H1 (cell line): ENCODE results near the gene NOD2. TPM values are rescaled to one million over a fixed set of nuclear protein-coding genes. Genes with fewer than 3 reads are reported as not detected.

Source experiments
- CTCF ChIA-PET: fragments of 300-600 bp; sonication (Branson Sonifier 250); formaldehyde crosslinking; loops from one replicate; lab custom pipeline; 2021; ENCODE audit not compliant: partially characterized antibody; lab: Charles Lee
- POLR2A ChIA-PET: fragments of 300-600 bp; sonication (Branson Sonifier 250); formaldehyde crosslinking; loops from one replicate; lab custom pipeline; 2021; ENCODE audit warnings: inconsistent platforms; ENCODE audit not compliant: partially characterized antibody; lab: Charles Lee
- DNase-seq, 2 experiments: peaks; one replicate each; pipeline versions ENCODE4 v3.0.0 to v3.0.0-alpha.2; 2010 to 2022; ENCODE audit warnings: low spot score in 2 of 2, low read depth in 1 of 2, mixed read lengths in 1 of 2
- FAIRE-seq: peaks from 2 replicates; lab custom pipeline; 2011; peaks lifted over from hg19 to GRCh38; lab: Jason Lieb, UNC
- H2AFZ ChIP-seq: 2 replicates; pipeline ENCODE4 v1.8.1; 2012; ENCODE audit warnings: low read length, inconsistent platforms
- H2AK5ac ChIP-seq: 2 replicates; pipeline ENCODE4 v1.6.1; 2013; ENCODE audit warnings: low read depth, low read length
- H2BK120ac ChIP-seq: replicated peaks from 2 replicates; pipeline ENCODE3; 2013; ENCODE audit warnings: low read depth, low read length, inconsistent platforms
- H2BK12ac ChIP-seq: 2 replicates; pipeline ENCODE4 v1.6.1; 2013; ENCODE audit warnings: low read depth, low read length
- H2BK15ac ChIP-seq: 2 replicates; pipeline ENCODE4 v1.6.1; 2013; ENCODE audit warnings: low read length
- H2BK20ac ChIP-seq: 2 replicates; pipeline ENCODE4 v1.6.1; 2013; ENCODE audit warnings: low read length
- H2BK5ac ChIP-seq: 2 replicates; pipeline ENCODE4 v1.6.1; 2013; ENCODE audit warnings: low read depth, low read length
- H3K14ac ChIP-seq: 2 replicates; pipeline ENCODE4 v1.6.1; 2013; ENCODE audit warnings: inconsistent platforms; ENCODE audit not compliant: insufficient read length
- H3K18ac ChIP-seq: 2 replicates; pipeline ENCODE4 v1.6.1; 2013; ENCODE audit warnings: low read length; ENCODE audit errors: extremely low read depth
- H3K23ac ChIP-seq: 2 replicates; pipeline ENCODE4 v1.6.1; 2013; ENCODE audit warnings: inconsistent platforms; ENCODE audit not compliant: insufficient read length
- H3K23me2 ChIP-seq: 2 replicates; pipeline ENCODE4 v1.6.1; 2013; ENCODE audit warnings: low read depth, low read length
- H3K27ac ChIP-seq: 2 replicates; pipeline ENCODE4 v1.6.1; 2011; ENCODE audit warnings: low read depth, low read length, inconsistent platforms
- H3K27me3 ChIP-seq, 4 experiments: replicated peaks in 1 of 4; 1 replicate in 1 of 4; 2 replicates in 3 of 4; pipeline versions ENCODE4 v1.6.1 to v1.8.1; 2011 to 2013; ENCODE audit warnings: low read length in 3 of 4, mild to moderate bottlenecking in 3 of 4, inconsistent platforms in 2 of 4, mixed read lengths in 2 of 4, moderate library complexity in 1 of 4; ENCODE audit not compliant: control insufficient read depth in 3 of 4, insufficient read depth in 3 of 4; ENCODE audit errors: extremely low read depth in 1 of 4
- H3K36me3 ChIP-seq, 4 experiments: 2 replicates each; pipeline versions ENCODE4 v1.6.1 to v1.8.1; 2011 to 2013; ENCODE audit warnings: mild to moderate bottlenecking in 4 of 4, low read length in 3 of 4, moderate library complexity in 2 of 4, control low read depth in 1 of 4, inconsistent platforms in 1 of 4; ENCODE audit not compliant: insufficient read depth in 4 of 4, control insufficient read depth in 2 of 4
- H3K4ac ChIP-seq: replicated peaks from 2 replicates; pipeline ENCODE3; 2013; ENCODE audit warnings: low read length, low read depth, mixed read lengths, inconsistent platforms; ENCODE audit not compliant: insufficient read length
- H3K4me1 ChIP-seq, 4 experiments: replicated peaks in 1 of 4; 1 replicate in 1 of 4; 2 replicates in 3 of 4; pipeline versions ENCODE4 v1.6.1 to v1.8.1; 2011 to 2013; ENCODE audit warnings: low read length in 3 of 4, inconsistent platforms in 2 of 4, mixed read lengths in 1 of 4; ENCODE audit not compliant: insufficient read depth in 4 of 4, control insufficient read depth in 3 of 4
- H3K4me2 ChIP-seq, 2 experiments: 2 replicates each; pipeline versions ENCODE4 v1.6.1 to v1.8.1; 2011 to 2013; ENCODE audit warnings: low read depth in 2 of 2, low read length in 2 of 2, control low read depth in 1 of 2, inconsistent platforms in 1 of 2, mild to moderate bottlenecking in 1 of 2; ENCODE audit not compliant: insufficient read depth in 1 of 2
- H3K4me3 ChIP-seq, 4 experiments: fragments of 200-600, 300-600 bp in 1 of 4; sonication (generic), shearing (Covaris generic), sonication (Bioruptor Twin) in 1 of 4; 2 replicates each; pipeline versions ENCODE4 v1.5.1 to v1.8.1; 2011 to 2016; ENCODE audit warnings: low read length in 4 of 4, low read depth in 3 of 4, control low read depth in 2 of 4, inconsistent platforms in 2 of 4, mild to moderate bottlenecking in 2 of 4, mixed read lengths in 1 of 4, moderate library complexity in 1 of 4; ENCODE audit not compliant: insufficient read depth in 2 of 4; ENCODE audit errors: extremely low read depth in 1 of 4
- H3K56ac ChIP-seq: replicated peaks from 2 replicates; pipeline ENCODE3; 2013; ENCODE audit warnings: low read depth, mild to moderate bottlenecking, mixed read lengths, low read length, inconsistent platforms; ENCODE audit not compliant: insufficient read length
- H3K79me1 ChIP-seq: 2 replicates; pipeline ENCODE4 v1.6.1; 2013; ENCODE audit warnings: low read depth, low read length, control low read depth
- H3K79me2 ChIP-seq, 2 experiments: 2 replicates each; pipeline versions ENCODE4 v1.6.1 to v1.8.1; 2012 to 2013; ENCODE audit warnings: low read length in 2 of 2, mild to moderate bottlenecking in 2 of 2, inconsistent platforms in 1 of 2; ENCODE audit not compliant: insufficient read depth in 2 of 2, control insufficient read depth in 1 of 2
- H3K9ac ChIP-seq, 4 experiments: replicated peaks in 1 of 4; 1 replicate in 1 of 4; 2 replicates in 3 of 4; pipeline versions ENCODE4 v1.6.1 to v1.8.1; 2011 to 2013; ENCODE audit warnings: low read depth in 3 of 4, low read length in 3 of 4, control low read depth in 2 of 4, mild to moderate bottlenecking in 2 of 4, moderate library complexity in 2 of 4, inconsistent platforms in 1 of 4; ENCODE audit errors: extremely low read depth in 1 of 4
- H3K9me3 ChIP-seq, 2 experiments: 2 replicates each; pipeline versions ENCODE4 v1.6.1 to v1.8.1; 2012 to 2013; ENCODE audit warnings: mild to moderate bottlenecking in 2 of 2, moderate library complexity in 2 of 2, control low read depth in 1 of 2, inconsistent platforms in 1 of 2, low read depth in 1 of 2, low read length in 1 of 2, mixed read lengths in 1 of 2; ENCODE audit not compliant: insufficient read depth in 2 of 2
- H4K20me1 ChIP-seq, 2 experiments: replicated peaks in 1 of 2; 2 replicates each; pipeline versions ENCODE3 to v1.8.1; 2011 to 2013; ENCODE audit warnings: inconsistent platforms in 2 of 2, low read length in 2 of 2, mild to moderate bottlenecking in 1 of 2; ENCODE audit not compliant: insufficient read depth in 2 of 2, control insufficient read depth in 1 of 2
- H4K5ac ChIP-seq: 2 replicates; pipeline ENCODE4 v1.6.1; 2013; ENCODE audit warnings: low read length, low read depth, mixed read lengths, inconsistent platforms; ENCODE audit not compliant: insufficient read length
- H4K8ac ChIP-seq: 2 replicates; pipeline ENCODE4 v1.8.0; 2013; ENCODE audit warnings: mild to moderate bottlenecking, moderate library complexity, low read length, inconsistent platforms; ENCODE audit not compliant: insufficient read depth; ENCODE audit errors: extremely low read depth
- H4K91ac ChIP-seq: replicated peaks from 2 replicates; pipeline ENCODE3; 2013; ENCODE audit warnings: low read length, mixed read lengths, inconsistent platforms; ENCODE audit not compliant: insufficient read length
- BRCA1 ChIP-seq: IDR thresholded peaks from 2 replicates; pipeline ENCODE4 v1.6.1; 2012; ENCODE audit warnings: low read depth, low read length, improper control_type of control experiment
- CBX5 ChIP-seq: fragments of 300-800, 300-1000 bp; sonication (generic); IDR thresholded peaks from 2 replicates; pipeline ENCODE4 v1.7.1; 2016; ENCODE audit warnings: antibody characterized with exemption, low read length, low read depth
- CREB1 ChIP-seq: IDR thresholded peaks from 2 replicates; pipeline ENCODE4 v1.6.1; 2012; ENCODE audit warnings: inconsistent platforms
- CTCF ChIP-seq, 3 experiments: IDR thresholded peaks; 1 replicate in 2 of 3; 2 replicates in 1 of 3; pipeline versions ENCODE4 v1.5.1 to v1.6.1; 2011; ENCODE audit warnings: low read length in 3 of 3, mild to moderate bottlenecking in 3 of 3, inconsistent platforms in 2 of 3, low read depth in 1 of 3, moderate library complexity in 1 of 3; ENCODE audit not compliant: insufficient read depth in 1 of 3; ENCODE audit errors: control extremely low read depth in 1 of 3
- RAD21 ChIP-seq, 2 experiments: IDR thresholded peaks in 1 of 2; conservative IDR thresholded peaks in 1 of 2; 2 replicates each; pipeline ENCODE4 v1.6.1; 2011; ENCODE audit warnings: low read depth in 2 of 2, low read length in 2 of 2, improper control_type of control experiment in 1 of 2, inconsistent platforms in 1 of 2, mild to moderate bottlenecking in 1 of 2, moderate library complexity in 1 of 2
- WGBS, 2 experiments: shearing (Covaris generic) in 1 of 2; methylation state at CpG; one replicate each; pipeline versions ENCODE4 v1.1.6 to v1.1.7; 2013 to 2015; ENCODE audit warnings: low lambda C conversion rate in 2 of 2, mixed read lengths in 2 of 2, inconsistent platforms in 1 of 2, low coverage in 1 of 2, missing lambda C conversion rate in 1 of 2; ENCODE audit not compliant: insufficient replicate concordance in 2 of 2, insufficient coverage in 1 of 2, insufficient read length in 1 of 2; ENCODE audit errors: extremely low coverage in 1 of 2, missing lambda C conversion rate in 1 of 2; 5-methylcytosine and 5-hydroxymethylcytosine counted together
- polyA plus RNA-seq, 7 experiments: library from polyadenylated mRNA; depleted of rRNA in 3 of 7; stranded (reverse) in 5 of 7; unstranded in 2 of 7; fragments of >200 nt in 5 of 7; fragments of 200-250 nt in 2 of 7; gene quantifications; 1 replicate in 5 of 7; 2 replicates in 1 of 7; 4 replicates in 1 of 7; pipeline versions ENCODE4 v1.2.1 to v1.2.3, GENCODE V29; 2011 to 2013; ENCODE audit warnings: missing spikeins in 2 of 7, mixed read lengths in 2 of 7
- total RNA-seq: library from RNA; stranded (reverse); fragmentation: NEBNext Ultra II Directional; extraction: Animal tissue kit (Norgen Biotek cat#: 25700); gene quantifications from 2 replicates; pipeline ENCODE4 v1.2.1, GENCODE V29; 2021

Gene NOD2
- total and polyA plus RNA-seq, 2 of the 8 experiments (the other 6 are each of a cell fraction or from before 2014, with no cell fraction given), result 0.37 to 0.42 TPM

DNA sequence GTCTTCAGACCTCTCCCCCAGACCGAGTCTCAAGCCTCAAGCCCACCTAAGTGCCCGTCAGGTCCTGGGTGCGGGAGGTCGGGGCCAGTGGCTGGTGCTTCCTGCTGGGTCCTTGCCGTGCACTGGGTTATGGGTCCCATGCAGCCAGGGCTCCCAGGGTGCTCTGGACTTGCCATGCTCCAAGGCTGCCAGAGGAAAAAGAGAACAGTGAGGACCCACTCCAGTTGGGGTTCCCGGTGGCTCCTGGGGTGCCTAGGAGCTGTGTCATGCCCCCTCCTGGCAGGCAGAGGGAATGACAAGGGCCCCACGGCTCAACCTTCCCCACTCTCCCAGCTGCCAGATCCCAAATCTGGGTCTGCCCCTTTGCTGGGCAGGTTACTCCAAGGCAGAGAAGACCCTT, 16.1 kb upstream of the NOD2 start:
- no peaks in the 10 kb centered on the region for H4K20me1 ChIP-seq
- H2BK12ac ChIP-seq, result no peak overlapping the region
- H2BK15ac ChIP-seq, result no peak overlapping the region
- no peak overlapping the region for H3K9ac ChIP-seq
- H3K4me1 ChIP-seq, result no peaks in the 10 kb centered on the region
- no peak overlapping the region for H2BK5ac ChIP-seq
- WGBS, 2 experiments, result 80% methylated on average over 5 of the region's 7 CpGs; no CpG with 5 or more reads in 1 of the 2 experiments
- H3K4me2 ChIP-seq, result no peak overlapping the region
- no peak overlapping the region for H4K5ac ChIP-seq
- ChIA-PET POLR2A (no interaction called here), CTCF (interaction anchor here (0.6 to 21.1 kb wide), 26 partner anchors 9 to 399 kb away, joined by 3 to 279 read pairs (median 4); no protein-coding TSS in a partner anchor)
- no peak overlapping the region for H3K4me3 ChIP-seq
- H3K4ac ChIP-seq, result no peak overlapping the region
- no peak overlapping the region for H2AFZ ChIP-seq
- no peak overlapping the region for H4K91ac ChIP-seq
- H3K56ac ChIP-seq, result no peak overlapping the region
- peak in 1 of 2 experiments; percentile 67 for DNase-seq
- H2BK120ac ChIP-seq, result no peak overlapping the region
- no peak overlapping the region for H2AK5ac ChIP-seq
- TF ChIP-seq CBX5, result no peak
- peak; percentile 32 to 48; a peak in 3 of 4 replicates for TF ChIP-seq RAD21 (IDR thresholded peaks at IDR 0.05 in 1 of 2, conservative IDR thresholded peaks at IDR 0.05 in 1 of 2; ENCODE audit: low read depth in 2 of 2, low read length in 2 of 2)
- TF ChIP-seq CTCF (IDR thresholded peaks at IDR 0.05; ENCODE audit: control extremely low read depth in 1 of 3, insufficient read depth in 1 of 3, low read depth in 1 of 3, low read length in 3 of 3), result peak; percentile 58 to 81 (median 70)
- TF ChIP-seq BRCA1, result no peak
- TF ChIP-seq CREB1, result no peak
- no peaks in the 10 kb centered on the region; the same call in 1 of the 2 replicates for H3K23me2 ChIP-seq
- no peak overlapping the region for H3K23ac ChIP-seq
- FAIRE-seq, result no peak
- no peak overlapping the region for H3K18ac ChIP-seq
- H3K14ac ChIP-seq, result no peak overlapping the region
- no peak overlapping the region for H4K8ac ChIP-seq
- no peaks in the 10 kb centered on the region for H3K36me3 ChIP-seq
- H3K79me1 ChIP-seq, result no peaks in the 10 kb centered on the region
- no peak overlapping the region for H2BK20ac ChIP-seq
- H3K79me2 ChIP-seq, result no peaks in the 10 kb centered on the region
- no peaks in the 10 kb centered on the region for H3K27me3 ChIP-seq
- peaks cover 4 to 13% of the 10 kb centered on the region in 2 experiments for H3K9me3 ChIP-seq
- H3K27ac ChIP-seq, result no peak overlapping the region
